Panc1 (cell line): ENCODE results near the gene MAML3. TPM values are rescaled to one million over a fixed set of nuclear protein-coding genes. Genes with fewer than 3 reads are reported as not detected.

Experiments
- ATAC-seq: fragments of 200-7000 bp; cut with Tn5 transposase; 2 replicates; pipeline ENCODE4 v1.9.1; 2020; ENCODE audit warnings: mild to moderate bottlenecking, moderate library complexity
- BruUV-seq: library from RNA; stranded (reverse); fragments of 400-500 nt; replicated peaks from 2 replicates; lab custom pipeline; 2021; lab: Mats Ljungman, UMichigan
- CTCF ChIA-PET: fragments of 300-600 bp; sonication (Branson Sonifier 250); formaldehyde crosslinking; loops from one replicate; lab custom pipeline; 2022; ENCODE audit warnings: antibody characterized with exemption; lab: Charles Lee
- POLR2A ChIA-PET: fragments of 300-600 bp; sonication (Branson Sonifier 250); formaldehyde crosslinking; loops from one replicate; lab custom pipeline; 2022; ENCODE audit warnings: antibody characterized with exemption; lab: Charles Lee
- DNase-seq: peaks from one replicate; pipeline ENCODE4 v3.0.0-alpha.2; 2010; ENCODE audit warnings: low read depth, low spot score
- H3K27ac ChIP-seq: 2 replicates; pipeline ENCODE4 v1.5.1; 2011; ENCODE audit warnings: mild to moderate bottlenecking, low read length, inconsistent platforms
- H3K27me3 ChIP-seq: fragments of 200-500 bp; sonication (Bioruptor generic); 2 replicates; pipeline ENCODE4 v1.6.0; 2014; ENCODE audit warnings: low read length, inconsistent platforms; ENCODE audit not compliant: control insufficient read depth, insufficient read depth
- H3K36me3 ChIP-seq: fragments of 200-500 bp; sonication (Bioruptor generic); 2 replicates; pipeline ENCODE4 v1.5.1; 2014; ENCODE audit warnings: inconsistent platforms, mild to moderate bottlenecking, low read length, moderate library complexity; ENCODE audit not compliant: control insufficient read depth, insufficient read depth
- H3K4me1 ChIP-seq: 2 replicates; pipeline ENCODE4 v1.5.1; 2011; ENCODE audit warnings: inconsistent platforms, mild to moderate bottlenecking, low read length, moderate library complexity; ENCODE audit not compliant: control insufficient read depth, insufficient read depth
- H3K4me3 ChIP-seq, 2 experiments: 2 replicates each; pipeline ENCODE4 v1.5.1; 2011 to 2012; ENCODE audit warnings: low read depth in 2 of 2, low read length in 2 of 2, mild to moderate bottlenecking in 2 of 2, inconsistent platforms in 1 of 2, moderate library complexity in 1 of 2
- H3K9me3 ChIP-seq: fragments of 200-500 bp; sonication (Bioruptor generic); 2 replicates; pipeline ENCODE4 v1.5.1; 2014; ENCODE audit warnings: low read depth, mild to moderate bottlenecking, inconsistent platforms, low read length, moderate library complexity; ENCODE audit not compliant: control insufficient read depth, insufficient read depth
- CTCF ChIP-seq: fragments of 450-650 bp; IDR thresholded peaks from 2 replicates; pipeline ENCODE4 v1.5.1; 2017; ENCODE audit warnings: mild to moderate bottlenecking
- POLR2AphosphoS5 ChIP-seq: IDR thresholded peaks from 2 replicates; pipeline ENCODE4 v1.6.1; 2012; ENCODE audit warnings: mild to moderate bottlenecking, low read depth, low read length, moderate library complexity
- REST ChIP-seq, 2 experiments: IDR thresholded peaks; 2 replicates each; pipeline ENCODE4 v1.6.1; 2011 to 2012; ENCODE audit warnings: low read depth in 2 of 2, control low read depth in 1 of 2, low read length in 1 of 2, mild to moderate bottlenecking in 1 of 2, moderate library complexity in 1 of 2; ENCODE audit not compliant: insufficient read depth in 1 of 2
- SIN3A ChIP-seq: IDR thresholded peaks from 2 replicates; pipeline ENCODE4 v1.6.1; 2012; ENCODE audit warnings: low read depth, mild to moderate bottlenecking, low read length, moderate library complexity, borderline replicate concordance; ENCODE audit not compliant: insufficient read depth
- TCF7L2 ChIP-seq: IDR thresholded peaks from 2 replicates; pipeline ENCODE4 v1.6.1; 2011; ENCODE audit warnings: mild to moderate bottlenecking, low read depth, low read length, inconsistent platforms
- in situ Hi-C: cut with HindIII; loops from 2 replicates; pipeline ENCODE4 v1.10.0; 2016; ENCODE audit warnings: low sequenced_read_pairs, low pct_unique_long_range_greater_than_20kb
- intact Hi-C: fragments of 100-400 bp; cut with micrococcal nuclease; formaldehyde crosslinking; loops from one replicate; pipeline ENCODE4 v1.10.0; 2022; ENCODE audit not compliant: unreplicated experiment
- total RNA-seq: library from RNA; stranded (reverse); gene quantifications from one replicate; pipeline ENCODE4 v1.2.1, GENCODE V29; 2021; ENCODE audit not compliant: unreplicated experiment

MAML3 gene
- total RNA-seq, 1 experiment from 2014 or later = 7.7 TPM

GRCh38 chr4:139878050-139878449, 275.9 kb downstream of the MAML3 start:
- no peak overlapping the region for H3K27ac ChIP-seq
- no peaks in the 10 kb centered on the region for H3K27me3 ChIP-seq
- POLR2A ChIA-PET = no interaction called here
- H3K4me1 ChIP-seq = no peaks in the 10 kb centered on the region; the same call in none of the 2 replicates
- ATAC-seq (no peak), DNase-seq (no peak)
- no peaks in the 10 kb centered on the region; the same call in 1 of the 2 replicates for H3K9me3 ChIP-seq
- no peak overlapping the region for H3K4me3 ChIP-seq
- in situ Hi-C loops (no loop called here), intact Hi-C loops (no loop called here)
- no TSS peak for BruUV-seq
- CTCF ChIA-PET = no interaction called here
- TF ChIP-seq CTCF (no peak), TCF7L2 (no peak), REST (IDR thresholded peaks at IDR 0.05; ENCODE audit: insufficient read depth in 1 of 2, low read depth in 2 of 2, low read length in 1 of 2) (no peak), SIN3A (no peak), POLR2AphosphoS5 (no peak)
- H3K36me3 ChIP-seq = no peaks in the 10 kb centered on the region

- H3K27me3 ChIP-seq = no peaks in the 10 kb centered on the region
- H3K4me3 ChIP-seq = no peak overlapping the region
- POLR2A ChIA-PET = no interaction called here
- H3K36me3 ChIP-seq = no peaks in the 10 kb centered on the region
- ATAC-seq (no peak; the same call in 1 of the 2 replicates), DNase-seq (no peak)
- no peak overlapping the region for H3K27ac ChIP-seq
- no peaks in the 10 kb centered on the region; the same call in none of the 2 replicates for H3K4me1 ChIP-seq
- CTCF ChIA-PET = no interaction called here
- TF ChIP-seq REST (IDR thresholded peaks at IDR 0.05; ENCODE audit: insufficient read depth in 1 of 2, low read depth in 2 of 2, low read length in 1 of 2) (no peak), SIN3A (no peak)
- BruUV-seq = no TSS peak
- in situ Hi-C loops = no loop called here
- intact Hi-C loops = no loop called here
- H3K9me3 ChIP-seq = no peaks in the 10 kb centered on the region; the same call in 1 of the 2 replicates
Observed at GRCh38 chr4:139876337-139876941, 277.5 kb downstream of the MAML3 start.
